ENCODE measurements around the gene TICAM2. TPM values are rescaled to one million over a fixed set of nuclear protein-coding genes. Genes with fewer than 3 reads are reported as not detected.

Gene TICAM2
- total RNA-seq, 1 experiment from 2014 or later: not detected

DNA sequence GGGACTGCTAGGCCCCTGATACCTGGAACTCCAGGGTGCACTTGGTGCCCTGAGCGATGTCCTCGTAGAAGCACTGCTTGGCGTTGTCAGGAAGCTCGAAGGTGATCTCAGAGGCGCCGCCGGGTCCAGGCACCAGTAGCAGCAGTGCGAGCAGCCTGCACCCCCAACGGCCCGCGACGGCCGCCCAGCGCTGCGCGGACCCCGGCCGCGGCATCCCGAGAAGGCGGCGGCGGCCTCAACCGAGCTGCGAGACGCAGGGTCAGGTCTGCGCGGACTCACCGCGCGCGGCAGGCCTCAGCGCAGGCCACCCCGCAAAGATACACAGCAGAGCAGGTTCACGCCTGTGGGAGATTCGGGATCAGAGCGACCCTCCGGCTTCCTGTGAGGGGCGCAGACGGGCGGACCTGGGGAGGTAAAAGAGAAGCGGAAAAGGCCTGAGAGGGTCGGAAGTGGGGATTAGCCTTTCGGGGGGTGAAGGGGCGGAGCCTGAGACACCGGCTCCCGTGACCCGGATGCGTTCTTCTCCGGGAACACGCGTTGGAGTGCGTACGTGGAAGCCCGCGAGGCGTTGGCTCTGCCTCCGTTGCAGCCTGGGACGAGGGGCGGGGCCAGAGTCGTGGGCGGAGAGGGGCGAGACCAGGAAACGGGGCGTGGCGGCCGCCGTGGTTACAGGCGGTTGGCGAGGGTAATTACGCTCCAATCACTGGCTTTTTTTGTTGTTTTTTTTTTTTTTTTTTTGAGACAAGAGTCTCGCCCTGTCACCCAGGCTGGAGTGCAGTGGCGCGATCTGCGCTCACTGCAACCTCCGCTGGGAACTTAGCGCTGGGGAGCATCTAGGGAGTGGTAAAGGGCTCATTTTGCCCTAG is 23.5 kb upstream of the TICAM2 start, which contains the start of gene TMED7:
TMED7 (minus strand) TSS at position 458 of the 866 bp plus-strand sequence; CDS start at position 214, 244 bp downstream.
- H3K4me3 ChIP-seq (ENCODE audit: insufficient read depth, low read depth, low read length): peak within 1 kb of the TSS; percentile 83
- H3K27me3 ChIP-seq (ENCODE audit: control insufficient read depth, insufficient read depth, low read length): no peaks in the 10 kb centered on the region
- DNase-seq: peak; percentile 88
- H3K36me3 ChIP-seq (replicated peaks; ENCODE audit: control insufficient read depth, insufficient read depth, low read length): peaks cover 2% of the 10 kb centered on the region

DNA sequence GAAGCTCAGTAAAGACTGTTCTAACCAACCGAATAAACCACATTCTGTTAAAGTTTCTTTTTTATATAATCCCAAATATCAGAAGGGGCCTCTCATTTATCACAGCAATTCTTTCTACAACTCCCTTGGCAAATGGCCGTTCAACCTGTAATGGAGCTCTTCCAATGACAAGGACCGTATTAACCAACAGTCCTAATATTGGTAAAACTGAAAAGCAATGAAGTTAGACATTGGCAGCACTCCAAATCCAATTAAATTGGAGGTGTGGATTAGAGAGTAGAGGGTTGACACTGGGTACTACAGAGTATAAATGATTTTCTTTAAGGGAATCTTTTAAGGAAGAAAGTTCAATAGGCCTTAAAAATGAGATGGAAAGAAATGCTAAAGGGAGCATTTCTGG is 22.7 kb upstream of the TICAM2 start:
- DNase-seq: no peak
- Histone ChIP-seq H3K27me3 (ENCODE audit: control insufficient read depth, insufficient read depth, low read length) (no peaks in the 10 kb centered on the region), H3K4me3 (ENCODE audit: insufficient read depth, low read depth, low read length) (peak overlapping the region; percentile 83), H3K36me3 (replicated peaks; ENCODE audit: control insufficient read depth, insufficient read depth, low read length) (peaks cover 2% of the 10 kb centered on the region)

DNA sequence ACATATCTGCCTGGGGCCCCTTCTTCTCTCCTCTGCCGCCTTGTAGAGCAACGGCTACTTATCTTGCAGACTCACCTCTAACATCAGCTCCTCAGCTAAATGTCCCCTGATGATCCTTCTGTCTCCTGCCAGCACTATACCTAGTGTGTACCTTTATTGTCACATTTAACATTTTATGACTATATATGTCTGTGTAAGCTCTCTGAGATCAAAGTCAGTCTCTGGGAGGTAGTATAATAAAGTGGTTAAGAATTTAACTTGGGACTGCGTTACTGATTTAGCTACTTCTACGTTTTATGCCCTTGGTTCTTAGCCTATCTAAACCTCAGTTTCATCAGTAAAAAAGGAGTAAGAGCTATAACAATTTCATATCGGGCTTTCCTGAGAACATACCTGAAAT is 21.4 kb upstream of the TICAM2 start:
- no peak overlapping the region for H3K4me3 ChIP-seq (ENCODE audit: insufficient read depth, low read depth, low read length)
- DNase-seq: no peak
- peaks cover 3% of the 10 kb centered on the region for H3K36me3 ChIP-seq (replicated peaks; ENCODE audit: control insufficient read depth, insufficient read depth, low read length)
- H3K27me3 ChIP-seq (ENCODE audit: control insufficient read depth, insufficient read depth, low read length): no peaks in the 10 kb centered on the region

DNA sequence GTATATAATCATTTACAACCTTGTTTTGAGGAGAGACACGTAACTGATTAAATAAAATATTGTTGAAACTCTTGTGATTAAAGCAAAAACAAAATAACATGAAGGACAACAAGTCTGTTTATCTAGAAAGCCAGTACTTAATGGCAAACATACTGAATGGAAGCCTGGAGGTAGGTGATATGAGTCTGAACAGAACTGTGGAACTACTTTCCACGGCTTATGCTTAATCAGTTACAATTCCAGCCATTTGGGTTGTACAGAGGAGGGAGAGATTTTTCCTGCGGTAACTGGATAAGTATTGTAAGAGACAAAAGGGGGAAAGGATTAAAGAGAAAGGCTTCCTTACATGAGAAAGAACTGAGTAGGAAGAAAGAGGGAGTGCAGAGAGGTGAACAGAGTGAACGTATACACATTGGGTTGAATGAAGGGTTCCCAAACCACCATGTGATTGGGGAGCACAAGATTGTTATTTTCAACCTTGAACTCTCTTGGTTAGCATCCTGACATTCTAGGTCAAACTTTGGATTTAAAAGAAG is 19.2 kb upstream of the TICAM2 start:
- no peaks in the 10 kb centered on the region for H3K27me3 ChIP-seq (ENCODE audit: control insufficient read depth, insufficient read depth, low read length)
- H3K4me3 ChIP-seq (ENCODE audit: insufficient read depth, low read depth, low read length): no peak overlapping the region
- peaks cover 5% of the 10 kb centered on the region for H3K36me3 ChIP-seq (replicated peaks; ENCODE audit: control insufficient read depth, insufficient read depth, low read length)
- no peak for DNase-seq

DNA sequence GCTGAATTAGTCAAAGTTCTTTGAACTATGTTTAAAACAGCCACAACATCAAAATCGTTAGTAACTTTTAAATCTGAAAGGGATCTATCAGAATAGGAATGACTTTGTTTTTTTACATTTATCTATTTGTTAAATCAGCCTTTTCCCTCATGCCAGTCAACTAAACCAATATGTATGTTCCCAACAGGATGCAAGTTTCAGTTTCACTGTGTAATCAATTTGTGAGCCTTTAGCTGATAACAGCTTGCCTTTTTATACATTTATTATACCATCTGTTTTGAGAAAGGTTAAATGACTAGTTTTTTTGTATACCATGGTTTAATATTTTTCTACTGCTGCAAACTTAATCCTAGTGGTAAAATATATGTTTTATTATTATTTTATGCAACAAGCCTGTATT is 14.6 kb upstream of the TICAM2 start:
- Histone ChIP-seq H3K36me3 (replicated peaks; ENCODE audit: control insufficient read depth, insufficient read depth, low read length) (peaks cover 3% of the 10 kb centered on the region), H3K4me3 (ENCODE audit: insufficient read depth, low read depth, low read length) (no peak overlapping the region), H3K27me3 (ENCODE audit: control insufficient read depth, insufficient read depth, low read length) (no peaks in the 10 kb centered on the region)
- DNase-seq: no peak

DNA sequence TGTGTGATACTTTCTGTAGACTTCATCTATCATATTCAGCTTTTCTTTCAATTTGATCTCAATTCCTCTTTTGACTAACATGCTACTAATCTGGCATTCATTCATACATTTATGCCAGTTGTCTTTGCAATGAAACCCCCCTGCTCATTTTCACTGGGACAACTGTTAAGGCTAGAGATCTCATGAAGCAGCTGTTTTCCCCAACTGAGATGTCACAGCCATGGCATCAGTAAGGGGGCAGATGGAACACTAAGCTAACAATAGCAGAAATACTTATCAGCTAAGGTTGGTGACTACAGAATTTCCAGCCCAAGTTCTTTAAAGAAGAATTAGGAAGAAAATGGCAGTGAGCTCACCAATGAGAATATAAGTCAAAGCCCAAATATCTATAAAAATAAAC is 14.2 kb upstream of the TICAM2 start:
- DNase-seq: no peak
- Histone ChIP-seq H3K4me3 (ENCODE audit: insufficient read depth, low read depth, low read length) (no peak overlapping the region), H3K36me3 (replicated peaks; ENCODE audit: control insufficient read depth, insufficient read depth, low read length) (peaks cover 3% of the 10 kb centered on the region), H3K27me3 (ENCODE audit: control insufficient read depth, insufficient read depth, low read length) (no peaks in the 10 kb centered on the region)

DNA sequence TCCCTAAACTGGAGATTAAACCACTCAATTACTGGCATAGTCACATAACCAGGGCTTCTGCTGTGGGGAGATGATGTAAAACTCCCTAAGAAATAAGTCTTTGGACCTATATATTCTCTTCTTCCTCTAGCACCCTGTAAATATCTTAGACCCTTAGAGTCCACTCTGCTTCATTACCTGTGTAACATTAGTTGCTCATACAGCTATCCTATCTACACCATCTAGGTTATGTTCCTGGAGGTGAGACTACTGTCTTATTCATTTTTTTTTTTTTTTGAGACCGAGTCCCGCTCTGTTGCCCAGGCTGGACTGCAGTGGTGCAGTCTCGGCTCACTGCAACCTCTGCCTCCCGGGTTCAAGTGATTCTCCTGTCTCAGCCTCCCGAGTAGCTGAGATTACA is 9.6 kb upstream of the TICAM2 start:
- no peaks in the 10 kb centered on the region; the same call in 1 of the 2 replicates for H3K36me3 ChIP-seq (replicated peaks; ENCODE audit: control insufficient read depth, insufficient read depth, low read length)
- DNase-seq: no peak
- no peak overlapping the region for H3K4me3 ChIP-seq (ENCODE audit: insufficient read depth, low read depth, low read length)
- H3K27me3 ChIP-seq (ENCODE audit: control insufficient read depth, insufficient read depth, low read length): no peaks in the 10 kb centered on the region

DNA sequence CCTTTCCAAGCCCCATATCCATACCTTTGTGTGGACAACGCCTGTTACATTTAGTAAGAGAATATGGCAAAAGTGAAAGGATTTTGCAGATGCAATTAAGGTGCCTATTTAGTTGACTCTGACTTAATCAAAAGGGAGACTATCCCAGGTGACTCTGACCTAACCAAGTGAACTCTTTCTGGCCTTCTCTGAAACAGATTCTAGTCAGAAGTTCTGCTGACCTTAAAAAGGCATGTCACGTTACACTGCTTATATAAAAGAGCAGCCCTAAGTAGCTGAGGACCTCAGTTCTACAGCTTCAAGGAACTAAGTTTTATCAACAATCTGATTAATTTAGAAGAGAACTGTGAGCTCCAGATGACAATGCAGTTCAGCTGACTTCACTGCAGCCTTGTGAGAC is 5.7 kb upstream of the TICAM2 start:
- Histone ChIP-seq H3K36me3 (replicated peaks; ENCODE audit: control insufficient read depth, insufficient read depth, low read length) (no peaks in the 10 kb centered on the region; the same call in 1 of the 2 replicates), H3K27me3 (ENCODE audit: control insufficient read depth, insufficient read depth, low read length) (no peaks in the 10 kb centered on the region), H3K4me3 (ENCODE audit: insufficient read depth, low read depth, low read length) (no peak overlapping the region)
- no peak for DNase-seq

DNA sequence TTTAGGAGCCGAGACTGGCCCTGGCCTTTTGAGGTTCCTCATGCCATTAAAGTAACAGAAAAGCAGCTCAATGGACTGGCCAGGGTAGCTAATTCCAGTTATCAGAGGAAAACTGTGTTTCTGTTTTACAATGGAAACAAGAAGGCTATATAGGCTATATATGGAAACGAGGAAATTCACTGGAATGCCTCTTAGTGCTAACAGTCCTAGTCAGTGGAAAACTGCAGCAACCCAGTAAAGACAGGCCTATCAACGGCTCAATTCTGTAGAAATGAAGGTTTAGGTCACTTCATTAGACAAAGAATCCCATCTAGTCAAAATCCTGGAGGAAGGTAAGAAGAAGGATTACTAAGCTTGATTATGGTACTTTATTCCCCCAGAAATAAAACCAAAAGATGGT is 3.2 kb upstream of the TICAM2 start:
- Histone ChIP-seq H3K36me3 (replicated peaks; ENCODE audit: control insufficient read depth, insufficient read depth, low read length) (no peaks in the 10 kb centered on the region), H3K27me3 (ENCODE audit: control insufficient read depth, insufficient read depth, low read length) (no peaks in the 10 kb centered on the region), H3K4me3 (ENCODE audit: insufficient read depth, low read depth, low read length) (no peak overlapping the region)
- DNase-seq: no peak

DNA sequence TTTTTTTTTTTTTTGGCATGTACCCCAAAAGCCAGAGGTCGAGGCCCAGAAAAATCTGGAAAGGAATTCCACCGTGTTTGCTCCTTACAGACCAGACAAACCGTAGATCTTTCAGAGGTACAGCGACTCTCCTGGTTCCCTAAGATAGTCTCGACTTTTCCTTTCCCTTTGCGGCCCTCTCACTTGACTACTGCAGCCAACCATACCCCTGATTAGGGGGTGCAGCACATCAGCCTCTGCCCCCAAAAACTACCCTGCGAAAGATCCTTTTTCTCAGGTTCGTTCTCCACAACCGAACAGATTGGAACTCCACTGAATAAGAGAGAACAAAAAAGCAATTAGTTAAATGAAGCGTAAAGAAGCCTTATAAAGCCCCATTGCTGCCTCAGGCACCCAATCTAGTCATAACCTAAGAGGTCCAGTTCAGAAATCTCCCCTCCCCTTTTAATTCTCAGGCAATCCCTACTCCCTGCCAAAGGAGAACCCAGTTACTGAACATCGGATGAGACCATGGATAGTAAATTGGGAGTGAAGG is 379 bp upstream of the TICAM2 start:
- DNase-seq: peak; percentile 19
- H3K27me3 ChIP-seq (ENCODE audit: control insufficient read depth, insufficient read depth, low read length): no peaks in the 10 kb centered on the region
- H3K4me3 ChIP-seq (ENCODE audit: insufficient read depth, low read depth, low read length): peak overlapping the region; percentile 64
- H3K36me3 ChIP-seq (replicated peaks; ENCODE audit: control insufficient read depth, insufficient read depth, low read length): no peaks in the 10 kb centered on the region

DNA sequence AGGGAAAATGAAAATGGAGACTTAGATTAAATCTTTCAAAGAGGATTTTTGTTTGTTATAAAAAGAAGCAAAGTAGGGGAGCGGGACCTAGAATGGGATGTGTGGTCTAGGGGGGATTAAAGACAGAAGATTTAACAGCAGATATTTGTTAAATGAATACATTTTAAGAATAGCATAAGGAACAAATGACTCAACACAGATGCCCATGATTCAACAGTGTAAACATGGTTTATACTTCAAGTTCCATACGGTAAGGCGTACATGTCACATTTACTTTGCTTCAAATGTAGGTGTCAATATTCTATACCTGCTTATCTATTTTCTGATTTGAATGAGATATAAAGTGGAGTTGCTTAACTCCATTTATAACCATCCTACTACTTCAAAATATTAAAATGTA is 1.5 kb downstream of the TICAM2 start:
- H3K36me3 ChIP-seq (replicated peaks; ENCODE audit: control insufficient read depth, insufficient read depth, low read length): no peaks in the 10 kb centered on the region
- no peaks in the 10 kb centered on the region for H3K27me3 ChIP-seq (ENCODE audit: control insufficient read depth, insufficient read depth, low read length)
- no peak for DNase-seq
- H3K4me3 ChIP-seq (ENCODE audit: insufficient read depth, low read depth, low read length): no peak overlapping the region

DNA sequence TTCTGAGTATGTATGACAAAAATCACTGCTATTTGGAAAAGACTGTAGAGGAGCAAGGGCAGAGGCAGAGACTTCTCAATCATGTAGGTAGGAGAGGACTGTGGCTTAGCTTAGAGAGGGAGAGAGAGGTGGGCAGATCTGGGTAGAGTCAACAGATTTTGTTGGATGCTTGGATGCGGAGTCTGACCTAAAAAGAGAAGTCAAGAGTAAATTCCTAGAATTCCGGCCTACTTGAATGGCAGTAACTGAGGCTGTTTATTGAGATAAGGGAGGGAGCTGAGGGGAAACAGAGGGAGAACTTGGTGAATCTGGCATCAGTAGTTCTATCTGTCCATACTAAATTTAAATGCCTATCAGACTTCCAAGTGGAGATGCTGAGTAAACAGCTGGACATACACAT is 2.4 kb downstream of the TICAM2 start:
- Histone ChIP-seq H3K4me3 (ENCODE audit: insufficient read depth, low read depth, low read length) (no peak overlapping the region), H3K27me3 (ENCODE audit: control insufficient read depth, insufficient read depth, low read length) (no peaks in the 10 kb centered on the region), H3K36me3 (replicated peaks; ENCODE audit: control insufficient read depth, insufficient read depth, low read length) (no peaks in the 10 kb centered on the region)
- DNase-seq: no peak

DNA sequence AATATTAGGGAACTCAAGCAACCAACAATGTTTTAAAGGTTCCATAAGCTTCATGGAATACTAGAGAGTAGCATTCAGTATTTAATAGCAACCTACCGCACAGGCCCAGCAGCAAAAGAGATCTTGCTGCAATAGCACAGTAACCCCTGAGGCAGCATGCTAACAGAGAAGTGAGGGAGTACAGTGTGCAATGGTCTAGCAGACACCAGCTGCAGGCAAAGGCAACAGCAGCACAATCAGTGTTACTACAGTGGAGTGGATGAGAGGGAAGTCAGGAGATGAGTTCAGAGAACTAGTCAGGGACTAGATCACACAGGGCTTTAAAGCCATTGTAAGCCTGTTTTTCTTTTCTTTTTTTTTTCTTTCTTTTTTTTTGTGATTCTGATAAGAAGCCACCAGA is 2.8 kb downstream of the TICAM2 start:
- Histone ChIP-seq H3K27me3 (ENCODE audit: control insufficient read depth, insufficient read depth, low read length) (no peaks in the 10 kb centered on the region), H3K4me3 (ENCODE audit: insufficient read depth, low read depth, low read length) (no peak overlapping the region), H3K36me3 (replicated peaks; ENCODE audit: control insufficient read depth, insufficient read depth, low read length) (no peaks in the 10 kb centered on the region)
- no peak for DNase-seq

DNA sequence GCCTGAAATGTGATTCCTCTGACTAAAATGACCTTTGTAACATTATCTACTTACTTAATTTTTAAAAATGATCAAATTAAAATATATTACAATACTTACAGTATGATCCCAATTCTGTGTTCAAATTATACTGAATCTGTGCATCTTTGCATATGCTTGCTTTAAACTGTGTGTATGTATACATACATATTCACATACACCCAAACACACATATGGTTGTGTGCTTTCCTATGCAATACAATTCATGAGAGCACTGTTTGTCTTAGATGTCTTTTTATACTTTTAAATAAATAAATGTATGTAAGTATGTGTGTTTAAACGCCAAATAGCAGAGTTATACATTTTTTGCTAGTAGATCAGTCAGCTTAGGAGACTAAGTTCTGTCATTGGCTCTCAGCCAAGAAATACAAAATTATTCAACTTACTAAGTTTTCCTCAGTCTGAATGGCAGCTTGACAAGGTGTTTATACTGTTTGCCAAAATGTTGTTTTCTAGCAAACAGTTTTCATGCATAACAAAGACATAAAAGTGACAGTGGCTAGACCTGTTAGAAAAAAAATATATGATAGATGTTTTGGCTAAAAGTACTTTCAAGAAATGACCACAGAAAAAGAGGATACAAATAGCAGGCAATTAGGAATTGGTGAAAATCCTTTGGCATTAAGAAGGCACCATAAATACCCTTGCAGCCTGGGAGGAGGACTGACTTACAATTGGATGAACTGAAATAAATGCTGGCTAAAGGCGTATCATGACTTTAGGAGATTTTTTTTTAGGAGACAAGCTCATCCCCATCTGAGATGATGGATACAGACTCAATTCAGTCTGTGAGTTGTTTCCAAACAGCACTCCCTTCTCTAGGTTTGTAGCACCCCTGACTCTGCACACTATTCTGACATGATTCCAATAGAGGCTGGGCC is 7.9 kb downstream of the TICAM2 start:
- DNase-seq: no peak
- H3K27me3 ChIP-seq (ENCODE audit: control insufficient read depth, insufficient read depth, low read length): no peaks in the 10 kb centered on the region
- no peak overlapping the region for H3K4me3 ChIP-seq (ENCODE audit: insufficient read depth, low read depth, low read length)
- H3K36me3 ChIP-seq (replicated peaks; ENCODE audit: control insufficient read depth, insufficient read depth, low read length): no peaks in the 10 kb centered on the region
